HepG2 (cell line): ENCODE measurements around the gene EPB41L3.

Experiments used
- CTCF ChIP-seq: sonication (generic); formaldehyde crosslinking; IDR thresholded peaks from 2 replicates; pipeline ENCODE4 v1.5.0; 2020; ENCODE audit warnings: mild to moderate bottlenecking, missing genetic modification reagents, moderate library complexity
- EZH2 ChIP-seq: conservative IDR thresholded peaks from 2 replicates; pipeline ENCODE4 v1.6.1; 2012; ENCODE audit warnings: mild to moderate bottlenecking, low read depth, low read length, moderate library complexity
- MAX ChIP-seq: IDR thresholded peaks from 2 replicates; pipeline ENCODE4 v1.6.1; 2012; ENCODE audit warnings: inconsistent platforms
- MYPOP ChIP-seq: sonication (generic); formaldehyde crosslinking; IDR thresholded peaks from 2 replicates; pipeline ENCODE4 v1.8.1; 2023; ENCODE audit warnings: mild to moderate bottlenecking, moderate library complexity, missing genetic modification reagents
- PHF20 ChIP-seq: sonication (generic); formaldehyde crosslinking; IDR thresholded peaks from 2 replicates; pipeline ENCODE4 v1.5.0; 2020; ENCODE audit warnings: mild to moderate bottlenecking, missing genetic modification reagents
- POLR2AphosphoS5 ChIP-seq: IDR thresholded peaks from 2 replicates; pipeline ENCODE4 v1.6.1; 2012; ENCODE audit warnings: low read depth, low read length
- SMARCC2 ChIP-seq: fragments of 450-650 bp; IDR thresholded peaks from 2 replicates; pipeline ENCODE4 v1.6.1; 2017; ENCODE audit warnings: antibody characterized with exemption, mild to moderate bottlenecking
- TAF1 ChIP-seq: sonication (generic); formaldehyde crosslinking; IDR thresholded peaks from 2 replicates; pipeline ENCODE4 v1.4.0; 2020; ENCODE audit warnings: missing genetic modification reagents
- ZC3H13 ChIP-seq: sonication (generic); formaldehyde crosslinking; IDR thresholded peaks from 2 replicates; pipeline ENCODE4 v1.8.1; 2023; ENCODE audit warnings: mild to moderate bottlenecking, missing genetic modification reagents, moderate library complexity
- ZNF549 ChIP-seq: sonication (generic); formaldehyde crosslinking; IDR thresholded peaks from 2 replicates; pipeline ENCODE4 v1.5.0; 2020; ENCODE audit warnings: missing genetic modification reagents

GRCh38 chr18:5451150-5451549 is 92.6 kb downstream of the EPB41L3 start:
- TF ChIP-seq MYPOP (CRISPR knock-in tag), result no peak
- TF ChIP-seq ZC3H13 (CRISPR knock-in tag), result no peak
- TF ChIP-seq EZH2, result no peak
- TF ChIP-seq MAX, result no peak
- no peak for TF ChIP-seq PHF20
- no peak for TF ChIP-seq ZNF549 (CRISPR knock-in tag)
- no peak for TF ChIP-seq CTCF (CRISPR knock-in tag)
- no peak for TF ChIP-seq POLR2AphosphoS5
- TF ChIP-seq TAF1, result no peak
- TF ChIP-seq SMARCC2, result no peak
